HG03045 (cell line): ENCODE measurements around the gene ST6GALNAC2.
"Not testable (repeated sequence)": the region's sequence is repeated elsewhere in the genome, so short reads cannot be mapped to it uniquely, and the experiment has no call there.

Source experiments
- ATAC-seq: cut with Tn5 transposase; IDR thresholded peaks from one replicate; pipeline ENCODE4 v1.9.1; 2021; ENCODE audit warnings: mild to moderate bottlenecking, moderate library complexity; ENCODE audit not compliant: unreplicated experiment

The ST6GALNAC2 gene

GRCh38 chr17:76542566-76542971 lies 43.1 kb downstream of the ST6GALNAC2 start:
- ATAC-seq: no peak

- no peak for ATAC-seq
Observed at GRCh38 chr17:76541739-76542454, 43.8 kb downstream of the ST6GALNAC2 start.

- ATAC-seq: no peak
Observed at GRCh38 chr17:76540381-76541300, 45.0 kb downstream of the ST6GALNAC2 start.

GRCh38 chr17:76539631-76540271 lies 45.9 kb downstream of the ST6GALNAC2 start, which contains the start of gene PRCD:
Gene PRCD, plus strand, starts transcription at chr17:76540044. Its CDS starts 98 bp downstream, at chr17:76540142.
- no peak for ATAC-seq

- ATAC-seq: no peak
Observed at GRCh38 chr17:76538941-76539570, 46.6 kb downstream of the ST6GALNAC2 start.

- no peak for ATAC-seq
Observed at GRCh38 chr17:76538281-76538931, 47.3 kb downstream of the ST6GALNAC2 start.

- ATAC-seq: no peak
Observed at GRCh38 chr17:76537578-76538280, 47.9 kb downstream of the ST6GALNAC2 start, which contains the start of gene CYGB. Gene CYGB, minus strand, starts transcription at chr17:76537709. Its CDS starts 167 bp downstream, at chr17:76537542.

- ATAC-seq: no peak
Observed at GRCh38 chr17:76537288-76537577, 48.4 kb downstream of the ST6GALNAC2 start.

GRCh38 chr17:76536511-76537287 lies 49.0 kb downstream of the ST6GALNAC2 start:
- ATAC-seq: no peak

GRCh38 chr17:76535788-76536510 lies 49.7 kb downstream of the ST6GALNAC2 start:
- ATAC-seq: no peak

- ATAC-seq: no peak
Observed at GRCh38 chr17:76534831-76535732, 50.6 kb downstream of the ST6GALNAC2 start.

GRCh38 chr17:76533640-76534359 lies 51.9 kb downstream of the ST6GALNAC2 start:
- not testable (repeated sequence) for ATAC-seq

- no peak for ATAC-seq
Observed at GRCh38 chr17:76532072-76532651, 53.5 kb downstream of the ST6GALNAC2 start.

- no peak for ATAC-seq
Observed at GRCh38 chr17:76531486-76532038, 54.1 kb downstream of the ST6GALNAC2 start.

GRCh38 chr17:76530811-76531485 lies 54.7 kb downstream of the ST6GALNAC2 start:
- ATAC-seq: no peak
